ENCODE results near the gene URB2. TPM values are rescaled to one million over a fixed set of nuclear protein-coding genes. Genes with fewer than 3 reads are reported as not detected.
A peak's percentile ranks its signal among the peaks of the same experiment; 100 is the strongest.

URB2 gene
- total and polyA plus RNA-seq, 7 experiments from 2014 or later = 5.6 to 18.2 (median 10.3) TPM

- H3K27me3 ChIP-seq (ENCODE audit: control insufficient read depth in 2 of 2, insufficient read depth in 2 of 2, low read length in 2 of 2) = no peaks in the 10 kb centered on the region
- Mint-ChIP-seq H3K4me1 (peaks cover 0 to 7% (median 0%) of the 10 kb centered on the region in 7 donors), H3K36me3 (peaks cover 27 to 65% (median 46%) of the 10 kb centered on the region in 5 donors), H3K4me3 (no peak overlapping the region), H3K27me3 (no peaks in the 10 kb centered on the region), H3K9me3 (no peaks in the 10 kb centered on the region), H3K27ac (no peak overlapping the region)
- ATAC-seq (no peak), DNase-seq (no peak)
- H3K4me3 ChIP-seq (ENCODE audit: low read length) = no peak overlapping the region
- no peaks in the 10 kb centered on the region for H3K4me1 ChIP-seq (ENCODE audit: control insufficient read depth in 2 of 2, insufficient read depth in 2 of 2, low read length in 2 of 2)
- H3K36me3 ChIP-seq (ENCODE audit: control insufficient read depth in 2 of 3, insufficient read depth in 3 of 3, low read length in 3 of 3) = peaks cover 20 to 69% (median 38%) of the 10 kb centered on the region in 3 experiments
- CTCF ChIA-PET = no interaction called here
- H3K27ac ChIP-seq (ENCODE audit: low read depth, low read length) = no peak overlapping the region
- POLR2A ChIA-PET = no interaction called here
- intact Hi-C loops (cut with micrococcal nuclease) = no loop called here
- H3K9me3 ChIP-seq (ENCODE audit: control insufficient read depth in 2 of 3, low read length in 3 of 3) = no peaks in the 10 kb centered on the region
Observed at GRCh38 chr1:229608590-229608989, 17.5 kb upstream of the URB2 start.

GRCh38 chr1:229613938-229614337 lies 12.1 kb upstream of the URB2 start:
- Histone ChIP-seq H3K27me3 (ENCODE audit: control insufficient read depth in 2 of 2, insufficient read depth in 2 of 2, low read length in 2 of 2) (no peaks in the 10 kb centered on the region), H3K4me3 (ENCODE audit: low read length) (no peak overlapping the region), H3K9me3 (ENCODE audit: control insufficient read depth in 2 of 3, low read length in 3 of 3) (no peaks in the 10 kb centered on the region), H3K27ac (ENCODE audit: low read depth, low read length) (no peak overlapping the region), H3K4me1 (ENCODE audit: control insufficient read depth in 2 of 2, insufficient read depth in 2 of 2, low read length in 2 of 2) (no peaks in the 10 kb centered on the region), H3K36me3 (ENCODE audit: control insufficient read depth in 2 of 3, insufficient read depth in 3 of 3, low read length in 3 of 3) (peaks cover 16 to 56% (median 34%) of the 10 kb centered on the region in 3 experiments)
- Mint-ChIP-seq H3K4me3 (no peak overlapping the region), H3K36me3 (peaks cover 20 to 50% (median 31%) of the 10 kb centered on the region in 5 donors), H3K9me3 (no peaks in the 10 kb centered on the region), H3K27me3 (no peaks in the 10 kb centered on the region), H3K4me1 (peaks cover 4 to 27% (median 17%) of the 10 kb centered on the region in 7 donors), H3K27ac (peak overlapping the region in 1 of 9 donors; percentile 30)
- ATAC-seq = no peak
- intact Hi-C loops (cut with micrococcal nuclease) = no loop called here
- ChIA-PET POLR2A (no interaction called here), CTCF (no interaction called here)
- DNase-seq = no peak

- peaks cover 6 to 34% (median 22%) of the 10 kb centered on the region in 7 donors for H3K4me1 Mint-ChIP-seq
- no peak overlapping the region for H3K4me3 ChIP-seq (ENCODE audit: low read length)
- ChIA-PET POLR2A (no interaction called here), CTCF (no interaction called here)
- H3K4me3 Mint-ChIP-seq = no peak overlapping the region
- no peaks in the 10 kb centered on the region for H3K9me3 ChIP-seq (ENCODE audit: control insufficient read depth in 2 of 3, low read length in 3 of 3)
- no peak overlapping the region for H3K27ac ChIP-seq (ENCODE audit: low read depth, low read length)
- no peaks in the 10 kb centered on the region for H3K9me3 Mint-ChIP-seq
- no peaks in the 10 kb centered on the region for H3K4me1 ChIP-seq (ENCODE audit: control insufficient read depth in 2 of 2, insufficient read depth in 2 of 2, low read length in 2 of 2)
- H3K27me3 ChIP-seq (ENCODE audit: control insufficient read depth in 2 of 2, insufficient read depth in 2 of 2, low read length in 2 of 2) = no peaks in the 10 kb centered on the region
- no peaks in the 10 kb centered on the region for H3K27me3 Mint-ChIP-seq
- no peak for ATAC-seq
- peak overlapping the region in 1 of 9 donors; percentile 30 for H3K27ac Mint-ChIP-seq
- peaks cover 12 to 49% (median 27%) of the 10 kb centered on the region in 3 experiments for H3K36me3 ChIP-seq (ENCODE audit: control insufficient read depth in 2 of 3, insufficient read depth in 3 of 3, low read length in 3 of 3)
- intact Hi-C loops (cut with micrococcal nuclease) = no loop called here
- no peak for DNase-seq
- peaks cover 18 to 44% (median 25%) of the 10 kb centered on the region in 5 donors for H3K36me3 Mint-ChIP-seq
Observed at GRCh38 chr1:229614701-229615100, 11.3 kb upstream of the URB2 start.

- POLR2A ChIA-PET = no interaction called here
- Mint-ChIP-seq H3K36me3 (peaks cover 3 to 17% (median 7%) of the 10 kb centered on the region in 5 donors), H3K4me1 (peaks cover 26 to 54% (median 44%) of the 10 kb centered on the region in 7 donors), H3K27me3 (no peaks in the 10 kb centered on the region), H3K9me3 (no peaks in the 10 kb centered on the region), H3K27ac (no peak overlapping the region), H3K4me3 (no peak overlapping the region)
- Histone ChIP-seq H3K27me3 (ENCODE audit: control insufficient read depth in 2 of 2, insufficient read depth in 2 of 2, low read length in 2 of 2) (no peaks in the 10 kb centered on the region), H3K4me1 (ENCODE audit: control insufficient read depth in 2 of 2, insufficient read depth in 2 of 2, low read length in 2 of 2) (no peaks in the 10 kb centered on the region), H3K36me3 (ENCODE audit: control insufficient read depth in 2 of 3, insufficient read depth in 3 of 3, low read length in 3 of 3) (peaks cover 3 to 21% (median 9%) of the 10 kb centered on the region in 3 experiments), H3K9me3 (ENCODE audit: control insufficient read depth in 2 of 3, low read length in 3 of 3) (no peaks in the 10 kb centered on the region), H3K4me3 (ENCODE audit: low read length) (no peak overlapping the region), H3K27ac (ENCODE audit: low read depth, low read length) (no peak overlapping the region)
- intact Hi-C loops (cut with micrococcal nuclease) = no loop called here
- ATAC-seq (no peak), DNase-seq (no peak)
- CTCF ChIA-PET = interaction anchor here (0.8 kb wide), 1 partner anchor 25 kb away, joined by 7 read pairs; no protein-coding TSS in a partner anchor
Observed at GRCh38 chr1:229617351-229618100, 8.5 kb upstream of the URB2 start.

- H3K9me3 ChIP-seq (ENCODE audit: control insufficient read depth in 2 of 3, low read length in 3 of 3) = no peaks in the 10 kb centered on the region
- Mint-ChIP-seq H3K4me1 (peaks cover 33 to 64% (median 57%) of the 10 kb centered on the region in 7 donors), H3K9me3 (no peaks in the 10 kb centered on the region), H3K36me3 (peaks cover 0 to 4% (median 3%) of the 10 kb centered on the region in 5 donors), H3K4me3 (no peak overlapping the region), H3K27me3 (no peaks in the 10 kb centered on the region), H3K27ac (no peak overlapping the region)
- intact Hi-C loops (cut with micrococcal nuclease) = no loop called here
- no peaks in the 10 kb centered on the region for H3K27me3 ChIP-seq (ENCODE audit: control insufficient read depth in 2 of 2, insufficient read depth in 2 of 2, low read length in 2 of 2)
- H3K36me3 ChIP-seq (ENCODE audit: control insufficient read depth in 2 of 3, insufficient read depth in 3 of 3, low read length in 3 of 3) = peaks cover 0 to 7% (median 0%) of the 10 kb centered on the region in 3 experiments
- POLR2A ChIA-PET = no interaction called here
- ATAC-seq = no peak
- peaks cover 0 to 6% of the 10 kb centered on the region in 2 donors for H3K4me1 ChIP-seq (ENCODE audit: control insufficient read depth in 2 of 2, insufficient read depth in 2 of 2, low read length in 2 of 2)
- CTCF ChIA-PET = interaction anchor here (0.6 kb wide), 1 partner anchor 20 kb away, joined by 4 read pairs; no protein-coding TSS in a partner anchor
- no peak for DNase-seq
- no peak overlapping the region for H3K27ac ChIP-seq (ENCODE audit: low read depth, low read length)
- H3K4me3 ChIP-seq (ENCODE audit: low read length) = no peak overlapping the region
Observed at GRCh38 chr1:229619002-229619401, 7.0 kb upstream of the URB2 start.

GRCh38 chr1:229619614-229620013 lies 6.4 kb upstream of the URB2 start:
- DNase-seq (no peak), ATAC-seq (no peak)
- H3K4me1 Mint-ChIP-seq = peaks cover 38 to 67% (median 63%) of the 10 kb centered on the region in 7 donors
- ChIA-PET CTCF (no interaction called here), POLR2A (no interaction called here)
- no peaks in the 10 kb centered on the region for H3K27me3 Mint-ChIP-seq
- H3K4me3 Mint-ChIP-seq = peak overlapping the region in 1 of 10 donors; percentile 1
- Histone ChIP-seq H3K4me1 (ENCODE audit: control insufficient read depth in 2 of 2, insufficient read depth in 2 of 2, low read length in 2 of 2) (peaks cover 6 to 12% of the 10 kb centered on the region in 2 donors), H3K27me3 (ENCODE audit: control insufficient read depth in 2 of 2, insufficient read depth in 2 of 2, low read length in 2 of 2) (no peaks in the 10 kb centered on the region), H3K4me3 (ENCODE audit: low read length) (no peak overlapping the region), H3K9me3 (ENCODE audit: control insufficient read depth in 2 of 3, low read length in 3 of 3) (no peaks in the 10 kb centered on the region), H3K27ac (ENCODE audit: low read depth, low read length) (no peak overlapping the region), H3K36me3 (ENCODE audit: control insufficient read depth in 2 of 3, insufficient read depth in 3 of 3, low read length in 3 of 3) (peaks cover 0 to under 1% (median 0%) of the 10 kb centered on the region in 3 experiments)
- H3K9me3 Mint-ChIP-seq = no peaks in the 10 kb centered on the region
- intact Hi-C loops (cut with micrococcal nuclease) = no loop called here
- H3K27ac Mint-ChIP-seq = no peak overlapping the region
- H3K36me3 Mint-ChIP-seq = peaks cover 0 to 4% (median 0%) of the 10 kb centered on the region in 5 donors

Data from naive thymus-derived CD4-positive, alpha-beta T cell (primary cell).